Fibroblast of lung (primary cell): ENCODE results near the gene CD2AP. TPM values are rescaled to one million over a fixed set of nuclear protein-coding genes. Genes with fewer than 3 reads are reported as not detected.

ENCODE experiments used
- DNase-seq, 2 donors: peaks; one replicate each; pipeline versions ENCODE4 v3.0.0 to v3.0.0-alpha.2; 2010; ENCODE audit warnings: low read depth in 2 of 2
- H2AFZ ChIP-seq: 2 replicates; pipeline ENCODE4 v1.5.1; 2012; ENCODE audit warnings: low read length, control low read depth, inconsistent platforms
- H3K27ac ChIP-seq: 2 replicates; pipeline ENCODE4 v1.5.1; 2011; ENCODE audit warnings: low read length, control low read depth; ENCODE audit not compliant: insufficient read depth
- H3K27me3 ChIP-seq: 2 replicates; pipeline ENCODE4 v1.5.1; 2011; ENCODE audit warnings: mild to moderate bottlenecking, low read length; ENCODE audit not compliant: control insufficient read depth, insufficient read depth
- H3K36me3 ChIP-seq: 2 replicates; pipeline ENCODE4 v1.5.1; 2011; ENCODE audit warnings: low read length; ENCODE audit not compliant: control insufficient read depth, insufficient read depth
- H3K4me1 ChIP-seq: 2 replicates; pipeline ENCODE4 v1.5.1; 2011; ENCODE audit warnings: low read length; ENCODE audit not compliant: control insufficient read depth, insufficient read depth; ENCODE audit errors: extremely low read depth
- H3K4me2 ChIP-seq: 2 replicates; pipeline ENCODE4 v1.5.1; 2011; ENCODE audit warnings: low read length, control low read depth; ENCODE audit not compliant: insufficient read depth; ENCODE audit errors: extremely low read depth
- H3K4me3 ChIP-seq, 4 experiments: fragments of 200-600 bp in 1 of 4; sonication (generic) in 1 of 4; replicated peaks in 1 of 4; 2 replicates each; pipeline ENCODE4 v1.5.1; 2011 to 2016; ENCODE audit warnings: low read length in 4 of 4, low read depth in 3 of 4, mild to moderate bottlenecking in 3 of 4, control low read depth in 2 of 4, inconsistent platforms in 1 of 4, mixed read lengths in 1 of 4; ENCODE audit not compliant: insufficient read depth in 1 of 4; ENCODE audit errors: control extremely low read depth in 1 of 4
- H3K79me2 ChIP-seq: 2 replicates; pipeline ENCODE4 v1.5.1; 2012; ENCODE audit warnings: mild to moderate bottlenecking, low read length, inconsistent platforms; ENCODE audit not compliant: control insufficient read depth, insufficient read depth
- H3K9ac ChIP-seq: 2 replicates; pipeline ENCODE4 v1.5.1; 2011; ENCODE audit warnings: mild to moderate bottlenecking, low read length, control low read depth; ENCODE audit not compliant: insufficient read depth
- H3K9me3 ChIP-seq: 2 replicates; pipeline ENCODE4 v1.5.1; 2012; ENCODE audit warnings: low read depth, low read length; ENCODE audit not compliant: control insufficient read depth, insufficient read depth
- H4K20me1 ChIP-seq: 2 replicates; pipeline ENCODE4 v1.5.1; 2011; ENCODE audit warnings: low read length; ENCODE audit not compliant: control insufficient read depth, insufficient read depth; ENCODE audit errors: extremely low read depth
- EZH2 ChIP-seq: IDR thresholded peaks from 2 replicates; pipeline ENCODE4 v1.5.1; 2012; ENCODE audit warnings: low read length, control low read depth, mild to moderate bottlenecking; ENCODE audit errors: missing control alignments
- polyA plus RNA-seq, 2 donors: library from polyadenylated mRNA; depleted of rRNA in 1 of 2; stranded (reverse) in 1 of 2; unstranded in 1 of 2; fragments of >200 nt; gene quantifications; 2 replicates each; pipeline ENCODE4 v1.2.1, GENCODE V29; 2011 to 2012; ENCODE audit warnings: missing spikeins in 1 of 2
- total RNA-seq: library from RNA; depleted of rRNA; stranded (reverse); fragments of >200 nt; gene quantifications from 2 replicates; pipeline ENCODE4 v1.2.1, GENCODE V29; 2014
- TF ChIP-seq, protein P1 (sequence below), 2 donors: IDR thresholded peaks in 1 of 2; conservative IDR thresholded peaks in 1 of 2; 1 replicate in 1 of 2; 2 replicates in 1 of 2; pipeline ENCODE4 v1.5.1; 2011 to 2012; ENCODE audit warnings: low read length in 2 of 2, control low read depth in 1 of 2, inconsistent platforms in 1 of 2, low read depth in 1 of 2, mild to moderate bottlenecking in 1 of 2

The CD2AP gene
- total and polyA plus RNA-seq, 2 donors (not counting 1 experiment from before 2014, with no cell fraction given), result 15.7 to 17.2 TPM

DNA sequence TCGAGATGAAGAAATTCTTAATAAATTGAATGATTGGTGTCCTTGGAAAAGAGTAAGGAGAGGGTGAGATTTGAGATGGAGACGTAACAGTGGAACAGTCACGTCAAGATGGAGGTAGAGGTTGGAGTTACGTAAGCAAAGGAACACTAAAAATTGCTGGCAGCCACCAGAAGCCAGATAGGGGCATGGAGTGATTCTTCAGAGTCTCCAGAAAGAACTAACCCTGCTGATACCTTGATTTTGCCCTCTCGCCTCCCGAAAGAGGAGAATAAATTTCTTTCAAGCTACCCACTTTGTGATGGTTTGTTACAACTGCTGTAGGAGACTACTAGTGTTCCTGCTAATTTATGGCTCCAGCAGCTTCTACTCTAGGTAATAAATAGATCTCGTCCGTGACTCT lies 17.6 kb downstream of the CD2AP start:
- no peak for DNase-seq
- Histone ChIP-seq H3K9me3 (no peaks in the 10 kb centered on the region), H3K9ac (no peak overlapping the region), H3K4me1 (no peaks in the 10 kb centered on the region), H3K79me2 (peaks cover 49% of the 10 kb centered on the region), H3K27me3 (no peaks in the 10 kb centered on the region), H2AFZ (no peak overlapping the region), H3K4me3 (no peak overlapping the region), H3K27ac (no peak overlapping the region), H4K20me1 (peaks cover 2% of the 10 kb centered on the region), H3K4me2 (no peak overlapping the region), H3K36me3 (no peaks in the 10 kb centered on the region)
- no peak for TF ChIP-seq EZH2
- TF ChIP-seq, protein P1, sequence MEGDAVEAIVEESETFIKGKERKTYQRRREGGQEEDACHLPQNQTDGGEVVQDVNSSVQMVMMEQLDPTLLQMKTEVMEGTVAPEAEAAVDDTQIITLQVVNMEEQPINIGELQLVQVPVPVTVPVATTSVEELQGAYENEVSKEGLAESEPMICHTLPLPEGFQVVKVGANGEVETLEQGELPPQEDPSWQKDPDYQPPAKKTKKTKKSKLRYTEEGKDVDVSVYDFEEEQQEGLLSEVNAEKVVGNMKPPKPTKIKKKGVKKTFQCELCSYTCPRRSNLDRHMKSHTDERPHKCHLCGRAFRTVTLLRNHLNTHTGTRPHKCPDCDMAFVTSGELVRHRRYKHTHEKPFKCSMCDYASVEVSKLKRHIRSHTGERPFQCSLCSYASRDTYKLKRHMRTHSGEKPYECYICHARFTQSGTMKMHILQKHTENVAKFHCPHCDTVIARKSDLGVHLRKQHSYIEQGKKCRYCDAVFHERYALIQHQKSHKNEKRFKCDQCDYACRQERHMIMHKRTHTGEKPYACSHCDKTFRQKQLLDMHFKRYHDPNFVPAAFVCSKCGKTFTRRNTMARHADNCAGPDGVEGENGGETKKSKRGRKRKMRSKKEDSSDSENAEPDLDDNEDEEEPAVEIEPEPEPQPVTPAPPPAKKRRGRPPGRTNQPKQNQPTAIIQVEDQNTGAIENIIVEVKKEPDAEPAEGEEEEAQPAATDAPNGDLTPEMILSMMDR (conservative IDR thresholded peaks at IDR 0.05 in 1 of 2, IDR thresholded peaks at IDR 0.05 in 1 of 2; ENCODE audit: low read depth in 1 of 2, low read length in 2 of 2), result no peak

DNA sequence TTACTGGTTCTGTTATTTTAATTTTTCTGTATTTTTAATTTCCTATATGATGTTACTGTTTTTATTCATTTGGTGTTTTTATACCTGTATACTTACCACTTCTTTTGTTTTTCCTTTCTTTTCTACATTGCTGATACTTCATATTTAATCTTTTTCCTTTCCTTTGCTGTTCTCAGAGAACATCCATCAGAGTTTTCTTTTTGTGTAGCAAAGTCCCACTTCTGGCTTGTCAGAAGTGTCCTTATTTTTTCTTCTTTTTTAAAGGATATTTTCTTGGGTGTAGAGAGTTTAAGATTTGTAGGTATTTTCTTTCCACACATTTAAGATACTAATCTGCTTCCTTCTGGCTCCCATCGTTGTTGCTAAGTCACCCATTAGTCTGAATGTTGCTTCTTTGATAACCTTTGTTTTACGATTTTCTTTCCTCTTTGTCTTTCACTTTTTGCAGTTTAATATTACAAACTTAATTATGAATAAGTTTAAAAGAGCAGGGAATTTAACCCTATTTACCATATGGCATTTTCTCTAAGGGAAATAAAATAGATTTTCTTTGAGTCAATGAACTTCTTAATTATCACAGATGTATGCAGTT lies 18.5 kb downstream of the CD2AP start:
- H3K4me1 ChIP-seq, result no peaks in the 10 kb centered on the region
- peaks cover 50% of the 10 kb centered on the region for H3K79me2 ChIP-seq
- H2AFZ ChIP-seq, result no peak overlapping the region
- peaks cover 2% of the 10 kb centered on the region for H4K20me1 ChIP-seq
- TF ChIP-seq, protein P1 (conservative IDR thresholded peaks at IDR 0.05 in 1 of 2, IDR thresholded peaks at IDR 0.05 in 1 of 2; ENCODE audit: low read depth in 1 of 2, low read length in 2 of 2), result no peak
- no peak for TF ChIP-seq EZH2
- H3K36me3 ChIP-seq, result no peaks in the 10 kb centered on the region
- no peak overlapping the region for H3K27ac ChIP-seq
- H3K4me2 ChIP-seq, result no peak overlapping the region
- H3K27me3 ChIP-seq, result no peaks in the 10 kb centered on the region
- no peak overlapping the region for H3K9ac ChIP-seq
- DNase-seq, result no peak
- H3K9me3 ChIP-seq, result no peaks in the 10 kb centered on the region
- H3K4me3 ChIP-seq, result no peak overlapping the region

DNA sequence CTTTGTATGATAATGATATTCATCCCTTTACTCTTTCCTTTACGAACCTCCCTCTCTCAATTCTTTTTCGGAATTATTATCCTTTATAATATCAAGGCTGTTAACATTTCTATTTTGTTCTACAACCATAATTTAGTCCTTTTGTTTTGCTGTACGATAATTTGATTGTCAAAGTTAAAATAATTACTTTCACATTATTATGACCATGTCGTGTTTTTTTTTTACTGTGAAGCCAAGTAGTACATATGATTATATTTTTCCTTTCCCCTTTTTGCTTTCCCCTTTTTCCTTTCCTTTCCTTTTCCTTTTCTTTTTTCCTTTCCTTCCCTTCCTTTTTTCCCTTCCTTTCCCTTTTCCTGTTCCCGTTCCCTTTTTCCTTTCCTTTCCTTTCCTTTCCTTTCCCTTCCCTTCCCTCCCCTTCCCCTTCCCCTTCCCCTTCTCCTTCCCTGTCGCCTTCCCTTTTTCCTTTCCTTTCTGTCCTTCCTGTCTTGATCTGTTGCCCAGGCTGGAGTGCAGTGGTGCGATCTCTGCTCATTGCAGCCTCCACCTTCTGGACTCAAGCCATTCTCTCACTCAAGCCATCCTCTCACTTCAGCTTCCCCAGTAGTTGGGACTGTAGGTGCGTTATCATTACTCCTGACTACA lies 19.5 kb downstream of the CD2AP start:
- Histone ChIP-seq H2AFZ (no peak overlapping the region), H3K4me2 (no peak overlapping the region), H3K9ac (no peak overlapping the region), H3K27ac (no peak overlapping the region), H3K79me2 (peaks cover 52% of the 10 kb centered on the region), H3K36me3 (no peaks in the 10 kb centered on the region), H4K20me1 (peaks cover 2% of the 10 kb centered on the region), H3K27me3 (no peaks in the 10 kb centered on the region), H3K4me3 (no peak overlapping the region), H3K4me1 (no peaks in the 10 kb centered on the region), H3K9me3 (no peaks in the 10 kb centered on the region)
- DNase-seq, result no peak
- TF ChIP-seq, protein P1 (conservative IDR thresholded peaks at IDR 0.05 in 1 of 2, IDR thresholded peaks at IDR 0.05 in 1 of 2; ENCODE audit: low read depth in 1 of 2, low read length in 2 of 2), result no peak
- TF ChIP-seq EZH2, result no peak
